Globus pallidus (tissue), 1 donor: Measurements from ENCODE around the gene RPN2.

Experiments used
- DNase-seq: peaks from one replicate; pipeline ENCODE4 v3.0.0-alpha.2; 2015; ENCODE audit warnings: low spot score

RPN2 gene

GRCh38 chr20:37243076-37243936 lies 64.2 kb downstream of the RPN2 start:
- DNase-seq: no peak

GRCh38 chr20:37243937-37244571 lies 64.9 kb downstream of the RPN2 start:
- no peak for DNase-seq

GRCh38 chr20:37244572-37244957 lies 65.4 kb downstream of the RPN2 start:
- no peak for DNase-seq

- DNase-seq: no peak
Measured at GRCh38 chr20:37245216-37246150, 66.4 kb downstream of the RPN2 start.

GRCh38 chr20:37246736-37247135 lies 67.6 kb downstream of the RPN2 start:
- no peak for DNase-seq

GRCh38 chr20:37247547-37247946 lies 68.4 kb downstream of the RPN2 start:
- DNase-seq: no peak

- DNase-seq: no peak
Measured at GRCh38 chr20:37249304-37249703, 70.2 kb downstream of the RPN2 start.

GRCh38 chr20:37251825-37252477 lies 72.8 kb downstream of the RPN2 start:
- DNase-seq: no peak

GRCh38 chr20:37253087-37253486 lies 74.0 kb downstream of the RPN2 start:
- DNase-seq: no peak

GRCh38 chr20:37254114-37254878 lies 75.2 kb downstream of the RPN2 start:
- no peak for DNase-seq

- no peak for DNase-seq
Measured at GRCh38 chr20:37256286-37256685, 77.2 kb downstream of the RPN2 start.

GRCh38 chr20:37257530-37257929 lies 78.4 kb downstream of the RPN2 start:
- DNase-seq: no peak

GRCh38 chr20:37257988-37258387 lies 78.9 kb downstream of the RPN2 start:
- no peak for DNase-seq

- no peak for DNase-seq
Measured at GRCh38 chr20:37259031-37259430, 79.9 kb downstream of the RPN2 start.

- no peak for DNase-seq
Measured at GRCh38 chr20:37259865-37260264, 80.7 kb downstream of the RPN2 start.

GRCh38 chr20:37260923-37261322 lies 81.8 kb downstream of the RPN2 start:
- DNase-seq: no peak

GRCh38 chr20:37261714-37262113 lies 82.6 kb downstream of the RPN2 start, which contains the start of gene GHRH:
GHRH (minus strand) TSS chr20:37261814; CDS start chr20:37256889, 4,925 bp downstream.
- DNase-seq: no peak

GRCh38 chr20:37262505-37262904 lies 83.4 kb downstream of the RPN2 start:
- DNase-seq: no peak

- DNase-seq: no peak
Measured at GRCh38 chr20:37263686-37264085, 84.6 kb downstream of the RPN2 start.

GRCh38 chr20:37265152-37265551 lies 86.0 kb downstream of the RPN2 start:
- DNase-seq: no peak
